Mucosa of descending colon (tissue), 3 donors: ENCODE data around the gene SEMA6B. TPM values are rescaled to one million over a fixed set of nuclear protein-coding genes. Genes with fewer than 3 reads are reported as not detected.

Experiments used
- ATAC-seq: fragments of 200-7000 bp; cut with Tn5 transposase; one replicate; pipeline ENCODE4 v1.9.1; 2020; ENCODE audit warnings: mild to moderate bottlenecking, moderate library complexity
- DNase-seq, 3 donors: peaks; one replicate each; pipeline ENCODE4 v3.0.0-alpha.2; 2020
- H3K36me3 ChIP-seq: fragments of 200-600 bp; one replicate; pipeline ENCODE4 v1.8.0; 2021; ENCODE audit warnings: low read depth, mild to moderate bottlenecking
- H3K4me1 ChIP-seq: fragments of 200-600 bp; one replicate; pipeline ENCODE4 v1.8.0; 2021; ENCODE audit warnings: low read depth, mild to moderate bottlenecking
- H3K4me3 ChIP-seq: fragments of 200-600 bp; one replicate; pipeline ENCODE4 v1.8.0; 2021; ENCODE audit warnings: mild to moderate bottlenecking
- H3K9me3 ChIP-seq: fragments of 200-600 bp; one replicate; pipeline ENCODE4 v1.8.0; 2021; ENCODE audit warnings: mild to moderate bottlenecking
- intact Hi-C, 2 donors: fragments of 100-400 bp; cut with DNase I in 1 of 2; cut with micrococcal nuclease in 1 of 2; formaldehyde crosslinking; loops; one replicate each; pipeline versions ENCODE4 v1.11.0 to v1.11.1; 2022; cut with DNase I, micrococcal nuclease
- total RNA-seq, 3 donors: library from RNA; stranded (reverse); fragmentation: NEBNext Ultra II Directional in 2 of 3; extraction: Animal tissue kit (Norgen Biotek cat#: 25700) in 2 of 3; gene quantifications; one replicate each; pipeline versions ENCODE4 v1.2.1 to v1.2.4, GENCODE V29; 2021 to 2023
- TF ChIP-seq, protein P1 (sequence below): fragments of 200-600 bp; IDR thresholded peaks from one replicate; pipeline ENCODE4 v1.8.0; 2022; ENCODE audit warnings: antibody characterized with exemption, mild to moderate bottlenecking
- donor health status: DM: no; HTN: no; CAD: no; lungs with moderate emphysema.
- donor health status: DM: no; HTN: no; CAD: no.
- donor health status: DM: no; HTN: yes; CAD: no.

The SEMA6B gene
- total RNA-seq, 3 donors from 2014 or later = 2.5 to 8.4 (median 5.9) TPM

DNA sequence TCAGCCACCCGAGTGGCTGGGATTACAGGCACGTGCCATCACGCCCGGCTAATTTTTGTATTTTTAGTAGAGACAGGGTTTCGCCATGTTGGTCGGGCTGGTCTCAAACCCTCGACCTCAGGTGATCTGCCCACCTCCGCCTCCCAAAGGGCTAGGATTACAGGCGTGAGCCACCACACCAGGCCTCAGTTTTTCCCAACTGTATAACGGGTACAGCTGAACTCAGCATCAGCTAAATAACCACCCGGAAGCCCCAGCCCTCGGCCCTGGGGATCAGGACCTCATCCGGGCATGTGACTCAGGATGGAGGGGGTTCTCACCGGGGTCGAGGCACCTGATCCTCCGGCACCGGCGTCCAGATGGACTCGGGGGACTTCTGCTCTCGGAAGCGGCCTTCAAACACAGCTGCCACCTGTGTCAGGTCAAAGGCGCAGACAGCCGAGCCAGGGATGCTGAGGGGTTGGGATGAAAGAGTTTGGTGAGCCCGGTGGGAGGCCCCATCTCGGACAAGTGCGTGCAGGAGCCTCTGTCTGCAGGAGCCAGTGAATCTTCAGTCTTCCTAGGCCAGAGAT lies 8.9 kb downstream of the SEMA6B start:
- ATAC-seq (no peak), DNase-seq (no peak)
- intact Hi-C loops = no loop called here
- no peaks in the 10 kb centered on the region for H3K4me1 ChIP-seq
- TF ChIP-seq, protein P1, sequence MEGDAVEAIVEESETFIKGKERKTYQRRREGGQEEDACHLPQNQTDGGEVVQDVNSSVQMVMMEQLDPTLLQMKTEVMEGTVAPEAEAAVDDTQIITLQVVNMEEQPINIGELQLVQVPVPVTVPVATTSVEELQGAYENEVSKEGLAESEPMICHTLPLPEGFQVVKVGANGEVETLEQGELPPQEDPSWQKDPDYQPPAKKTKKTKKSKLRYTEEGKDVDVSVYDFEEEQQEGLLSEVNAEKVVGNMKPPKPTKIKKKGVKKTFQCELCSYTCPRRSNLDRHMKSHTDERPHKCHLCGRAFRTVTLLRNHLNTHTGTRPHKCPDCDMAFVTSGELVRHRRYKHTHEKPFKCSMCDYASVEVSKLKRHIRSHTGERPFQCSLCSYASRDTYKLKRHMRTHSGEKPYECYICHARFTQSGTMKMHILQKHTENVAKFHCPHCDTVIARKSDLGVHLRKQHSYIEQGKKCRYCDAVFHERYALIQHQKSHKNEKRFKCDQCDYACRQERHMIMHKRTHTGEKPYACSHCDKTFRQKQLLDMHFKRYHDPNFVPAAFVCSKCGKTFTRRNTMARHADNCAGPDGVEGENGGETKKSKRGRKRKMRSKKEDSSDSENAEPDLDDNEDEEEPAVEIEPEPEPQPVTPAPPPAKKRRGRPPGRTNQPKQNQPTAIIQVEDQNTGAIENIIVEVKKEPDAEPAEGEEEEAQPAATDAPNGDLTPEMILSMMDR = no peak
- no peaks in the 10 kb centered on the region for H3K9me3 ChIP-seq
- H3K4me3 ChIP-seq = no peak overlapping the region
- H3K36me3 ChIP-seq = no peaks in the 10 kb centered on the region

GRCh38 chr19:4550018-4550417 lies 9.5 kb downstream of the SEMA6B start:
- TF ChIP-seq, protein P1 = no peak
- H3K4me3 ChIP-seq = no peak overlapping the region
- ATAC-seq = no peak
- intact Hi-C loops = no loop called here
- H3K4me1 ChIP-seq = no peaks in the 10 kb centered on the region
- H3K9me3 ChIP-seq = no peaks in the 10 kb centered on the region
- DNase-seq = no peak
- no peaks in the 10 kb centered on the region for H3K36me3 ChIP-seq

- Histone ChIP-seq H3K9me3 (no peaks in the 10 kb centered on the region), H3K4me3 (no peak overlapping the region), H3K4me1 (no peaks in the 10 kb centered on the region), H3K36me3 (no peaks in the 10 kb centered on the region)
- intact Hi-C loops = no loop called here
- no peak for ATAC-seq
- TF ChIP-seq, protein P1 = no peak
- DNase-seq = no peak
Measured at GRCh38 chr19:4548238-4548584, 11.3 kb downstream of the SEMA6B start.

DNA sequence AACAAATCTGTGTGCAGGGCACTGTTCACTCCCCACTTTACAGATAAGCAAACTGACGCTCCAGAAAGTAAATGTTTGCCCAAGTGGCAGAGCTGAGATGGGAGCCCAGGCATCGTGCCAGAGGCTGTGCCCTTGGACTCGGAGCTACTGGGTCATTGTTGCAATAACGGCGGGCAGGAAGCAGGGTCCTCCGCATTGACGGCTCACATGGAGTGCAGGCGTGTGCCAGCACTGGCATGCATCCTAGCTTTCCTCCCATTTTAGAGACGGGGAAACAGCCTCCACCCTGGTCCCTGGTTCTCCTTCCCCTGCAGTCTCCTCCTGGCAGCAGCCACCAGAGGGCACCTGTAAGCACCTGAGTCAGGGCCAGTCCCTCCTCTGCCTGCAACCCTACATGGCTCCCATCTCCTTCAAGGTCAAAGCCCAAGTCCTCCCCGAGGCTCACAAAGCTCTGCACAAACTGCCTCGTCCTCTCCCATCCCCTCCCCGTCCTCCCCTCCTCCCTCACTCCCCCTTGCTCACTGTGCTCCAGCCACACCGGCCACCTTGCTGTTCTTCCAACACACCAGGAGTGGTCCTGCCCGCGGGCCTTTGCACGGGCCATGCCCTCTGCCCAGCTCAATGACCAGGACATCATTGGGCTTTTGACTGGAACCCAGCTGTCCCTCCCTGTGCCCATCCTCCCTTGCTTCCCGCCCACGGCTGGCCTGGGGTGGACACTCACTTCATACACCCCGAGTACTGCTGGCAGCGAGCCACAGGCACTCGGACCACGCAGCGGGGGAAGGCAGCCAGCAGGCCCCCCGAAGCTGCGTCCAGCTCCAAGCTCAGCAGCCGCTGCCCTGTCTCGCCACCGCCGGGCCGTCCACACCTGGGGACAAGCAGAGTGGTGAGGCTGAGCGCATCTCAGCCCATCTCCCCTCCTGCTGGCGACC lies 11.9 kb downstream of the SEMA6B start:
- Histone ChIP-seq H3K4me1 (no peaks in the 10 kb centered on the region), H3K9me3 (no peaks in the 10 kb centered on the region), H3K4me3 (no peak overlapping the region), H3K36me3 (no peaks in the 10 kb centered on the region)
- ATAC-seq = peak; percentile 69
- DNase-seq = peak in 1 of 3 donors; percentile 68
- TF ChIP-seq, protein P1 = peak; percentile 13
- intact Hi-C loops = no loop called here

- DNase-seq = no peak
- H3K4me1 ChIP-seq = no peaks in the 10 kb centered on the region
- intact Hi-C loops = no loop called here
- H3K4me3 ChIP-seq = no peak overlapping the region
- no peaks in the 10 kb centered on the region for H3K9me3 ChIP-seq
- ATAC-seq = no peak
- H3K36me3 ChIP-seq = no peaks in the 10 kb centered on the region
- TF ChIP-seq, protein P1 = no peak
Measured at GRCh38 chr19:4543842-4544647, 15.4 kb downstream of the SEMA6B start.
